BE2C (cell line): ENCODE measurements around the gene ASB16.

ENCODE experiments used
- DNase-seq: peaks from one replicate; pipeline ENCODE4 v3.0.0-alpha.2; 2020
- H3K27me3 ChIP-seq: fragments of 250-450 bp; sonication (Bioruptor Pico); 2 replicates; pipeline ENCODE4 v1.5.1; 2020; ENCODE audit warnings: mild to moderate bottlenecking
- H3K36me3 ChIP-seq: fragments of 250-450 bp; sonication (Bioruptor Pico); 2 replicates; pipeline ENCODE4 v1.5.1; 2020; ENCODE audit warnings: mild to moderate bottlenecking
- H3K4me1 ChIP-seq: fragments of 250-450 bp; sonication (Bioruptor Pico); 2 replicates; pipeline ENCODE4 v1.5.1; 2020
- H3K4me3 ChIP-seq: 2 replicates; pipeline ENCODE4 v1.5.1; 2011; ENCODE audit warnings: low read depth, low read length
- H3K9me3 ChIP-seq: fragments of 250-450 bp; sonication (Bioruptor Pico); 2 replicates; pipeline ENCODE4 v1.5.1; 2020
- CTCF ChIP-seq: IDR thresholded peaks from 2 replicates; pipeline ENCODE4 v1.5.1; 2012; ENCODE audit warnings: mild to moderate bottlenecking, low read depth, low read length

ASB16 gene

GRCh38 chr17:44159519-44160210 lies 10.8 kb upstream of the ASB16 start:
- H3K4me1 ChIP-seq: peaks cover 5% of the 10 kb centered on the region; the same call in 1 of the 2 replicates
- DNase-seq: peak; percentile 41
- no peak overlapping the region for H3K4me3 ChIP-seq
- no peaks in the 10 kb centered on the region for H3K27me3 ChIP-seq
- TF ChIP-seq CTCF: no peak
- H3K9me3 ChIP-seq: no peaks in the 10 kb centered on the region
- peaks cover 13% of the 10 kb centered on the region for H3K36me3 ChIP-seq

DNA sequence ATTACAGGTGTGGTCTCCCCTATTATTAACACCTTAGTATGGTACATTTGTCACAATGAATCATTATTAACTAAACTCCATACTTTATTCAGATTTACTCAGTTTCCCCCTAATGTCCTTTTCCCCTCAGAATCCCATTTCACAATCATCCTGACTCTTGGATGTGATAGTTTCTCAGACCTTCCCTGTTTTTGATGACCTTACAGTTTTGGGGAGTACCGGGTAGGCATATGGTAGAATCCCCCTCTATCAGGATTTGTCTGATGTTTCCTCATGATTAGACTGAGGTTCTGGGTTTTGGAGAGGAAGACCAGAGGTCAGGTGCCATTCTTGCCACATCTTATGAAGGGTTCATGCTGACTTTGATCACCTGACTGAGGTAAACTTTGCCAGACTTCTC lies 6.0 kb upstream of the ASB16 start:
- no peaks in the 10 kb centered on the region for H3K9me3 ChIP-seq
- TF ChIP-seq CTCF: no peak
- DNase-seq: no peak
- H3K36me3 ChIP-seq: peaks cover 7% of the 10 kb centered on the region
- no peak overlapping the region for H3K4me3 ChIP-seq
- H3K4me1 ChIP-seq: peaks cover under 1% of the 10 kb centered on the region; the same call in 1 of the 2 replicates
- no peaks in the 10 kb centered on the region for H3K27me3 ChIP-seq

DNA sequence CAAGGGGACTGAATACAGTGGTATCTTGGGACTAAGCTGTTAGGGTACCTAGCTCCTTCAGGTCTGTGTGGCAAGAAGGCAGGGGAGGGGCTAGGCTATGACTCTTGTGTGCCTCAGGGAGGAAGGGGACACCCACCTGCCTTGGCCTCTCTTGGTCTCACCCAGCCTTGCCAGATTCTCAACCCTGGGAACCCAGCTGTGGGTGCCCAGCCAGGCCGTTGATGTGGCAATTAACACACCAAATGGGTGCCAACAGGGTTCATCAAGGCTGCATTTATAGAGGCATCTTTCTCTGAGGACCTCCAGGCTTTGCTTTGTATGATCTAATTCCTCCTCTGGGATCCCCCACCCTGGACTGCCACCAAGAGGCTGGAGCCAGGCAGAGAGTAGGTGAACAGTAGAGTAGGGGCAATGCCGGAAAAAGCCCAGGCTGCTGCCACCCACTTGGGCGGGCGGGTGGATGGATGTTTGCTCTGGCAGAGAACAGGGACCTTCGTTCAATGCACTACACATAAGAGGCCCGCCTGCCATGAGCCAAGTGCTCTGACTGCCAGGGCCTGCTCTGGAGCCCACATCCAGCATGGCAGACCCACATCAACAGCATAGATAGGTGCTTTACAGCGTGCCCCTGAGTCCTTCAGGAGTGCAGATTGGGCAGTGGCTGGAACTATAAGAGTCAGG lies 3.2 kb upstream of the ASB16 start:
- TF ChIP-seq CTCF: no peak
- DNase-seq: no peak
- no peak overlapping the region for H3K4me3 ChIP-seq
- no peaks in the 10 kb centered on the region for H3K9me3 ChIP-seq
- no peaks in the 10 kb centered on the region for H3K27me3 ChIP-seq
- no peaks in the 10 kb centered on the region for H3K36me3 ChIP-seq
- H3K4me1 ChIP-seq: peaks cover 14% of the 10 kb centered on the region

DNA sequence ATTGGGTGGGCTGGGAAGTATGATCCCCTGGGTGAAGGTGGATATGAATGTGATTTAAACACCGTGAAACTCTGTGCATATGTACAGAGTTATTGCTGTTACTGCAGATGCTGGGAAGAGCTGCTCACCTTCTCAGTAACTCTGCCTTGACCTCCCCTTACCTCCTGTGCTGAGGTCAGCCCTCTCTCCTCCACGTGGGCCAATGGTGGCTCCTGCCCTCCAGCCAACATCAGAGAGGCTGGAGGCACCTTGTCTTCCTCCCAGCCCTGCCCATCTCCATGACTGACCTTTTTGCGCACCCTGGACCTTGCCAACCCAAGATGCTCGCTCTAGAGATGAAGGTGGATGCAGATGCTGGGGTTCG lies 387 bp upstream of the ASB16 start:
- Histone ChIP-seq H3K27me3 (no peaks in the 10 kb centered on the region), H3K4me1 (peaks cover 14% of the 10 kb centered on the region), H3K4me3 (peak overlapping the region; percentile 19; the same call in 1 of the 2 replicates), H3K36me3 (no peaks in the 10 kb centered on the region), H3K9me3 (no peaks in the 10 kb centered on the region)
- no peak for TF ChIP-seq CTCF
- DNase-seq: no peak

DNA sequence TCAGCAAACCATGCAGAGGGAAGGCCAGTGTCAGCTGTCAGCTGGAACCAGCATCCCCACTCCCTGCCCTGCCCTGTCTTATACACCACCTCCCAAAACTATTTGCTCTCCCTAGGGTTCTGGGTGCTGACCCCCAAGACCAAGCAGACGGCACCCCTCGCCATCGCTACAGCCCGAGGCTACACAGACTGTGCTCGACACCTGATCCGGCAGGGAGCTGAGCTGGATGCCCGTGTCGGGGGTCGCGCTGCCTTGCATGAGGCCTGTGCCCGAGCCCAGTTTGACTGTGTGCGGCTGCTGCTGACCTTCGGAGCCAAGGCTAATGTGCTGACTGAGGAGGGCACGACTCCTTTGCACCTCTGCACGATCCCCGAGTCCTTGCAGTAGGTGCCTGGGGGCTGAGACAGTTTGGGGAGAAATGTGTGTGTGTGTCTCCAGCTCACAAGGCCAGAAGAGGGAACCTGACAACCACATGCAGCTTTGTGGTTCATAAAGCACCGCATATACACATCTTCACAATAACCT lies 1.5 kb downstream of the ASB16 start:
- no peak overlapping the region for H3K4me3 ChIP-seq
- H3K27me3 ChIP-seq: no peaks in the 10 kb centered on the region
- H3K36me3 ChIP-seq: no peaks in the 10 kb centered on the region
- no peak for DNase-seq
- TF ChIP-seq CTCF: no peak
- H3K4me1 ChIP-seq: peaks cover 17% of the 10 kb centered on the region
- no peaks in the 10 kb centered on the region for H3K9me3 ChIP-seq

DNA sequence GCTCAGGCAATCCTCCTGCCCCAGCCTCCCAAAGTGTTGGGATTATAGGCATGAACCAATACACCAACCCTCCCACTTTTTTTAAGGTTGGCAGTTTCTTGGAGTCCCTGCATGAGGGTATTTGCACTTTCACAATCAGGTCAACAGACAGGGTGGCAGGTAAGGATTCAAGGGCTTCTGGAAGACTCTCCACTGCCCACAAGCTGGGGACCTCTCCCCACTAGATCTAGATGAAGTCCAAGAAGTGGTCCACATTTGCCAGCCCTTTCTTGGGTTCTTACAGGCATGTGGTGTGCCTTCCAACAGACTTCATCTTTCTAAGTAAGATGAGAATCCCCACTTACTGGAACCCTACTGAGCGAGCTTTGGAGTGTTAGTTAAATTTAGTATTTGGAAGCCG lies 3.9 kb downstream of the ASB16 start:
- Histone ChIP-seq H3K9me3 (no peaks in the 10 kb centered on the region), H3K4me3 (no peak overlapping the region), H3K4me1 (peaks cover 17% of the 10 kb centered on the region), H3K27me3 (no peaks in the 10 kb centered on the region), H3K36me3 (no peaks in the 10 kb centered on the region; the same call in none of the 2 replicates)
- no peak for TF ChIP-seq CTCF
- DNase-seq: no peak
